NCI-H1092 treated with DMSO at 0.1 percent for 48 hours (cell line): ENCODE measurements around the gene DIPK2B.

Experiments
- DNase-seq: peaks from one replicate; lab custom pipeline; 2025; lab: John Stamatoyannopoulos, UW

Gene DIPK2B

GRCh38 chrX:45200741-45201234, at the start of gene DIPK2B:
DIPK2B (minus strand) TSS chrX:45200876; CDS start chrX:45200826, 50 bp downstream.
- DNase-seq = no peak

- no peak for DNase-seq
These were observed 39.6 kb upstream of the DIPK2B start for GRCh38 chrX:45240301-45240700.

GRCh38 chrX:45238489-45238888, 37.8 kb upstream of the DIPK2B start:
- DNase-seq = no peak

- no peak for DNase-seq
These were observed 32.9 kb upstream of the DIPK2B start for GRCh38 chrX:45233531-45233930.

GRCh38 chrX:45232139-45232538, 31.5 kb upstream of the DIPK2B start:
- no peak for DNase-seq

- no peak for DNase-seq
These were observed 29.7 kb upstream of the DIPK2B start for GRCh38 chrX:45230410-45230809.

GRCh38 chrX:45229348-45229747, 28.7 kb upstream of the DIPK2B start:
- DNase-seq = no peak

- DNase-seq = no peak
These were observed 27.4 kb upstream of the DIPK2B start for GRCh38 chrX:45228126-45228525.

- DNase-seq = no peak
These were observed 7.6 kb upstream of the DIPK2B start for GRCh38 chrX:45208121-45208856.

GRCh38 chrX:45202171-45202570, 1.5 kb upstream of the DIPK2B start:
- no peak for DNase-seq

- DNase-seq = no peak
These were observed 2.0 kb downstream of the DIPK2B start for GRCh38 chrX:45198706-45199105.

- no peak for DNase-seq
These were observed 2.4 kb downstream of the DIPK2B start for GRCh38 chrX:45198301-45198700.

- DNase-seq = no peak
These were observed 4.0 kb downstream of the DIPK2B start for GRCh38 chrX:45196701-45197100.

GRCh38 chrX:45191820-45192409, 8.8 kb downstream of the DIPK2B start:
- DNase-seq = no peak

GRCh38 chrX:45191383-45191782, 9.3 kb downstream of the DIPK2B start:
- DNase-seq = no peak

- DNase-seq = peak; percentile 5
These were observed 12.9 kb downstream of the DIPK2B start for GRCh38 chrX:45187731-45188130.

GRCh38 chrX:45186643-45187026, 14.0 kb downstream of the DIPK2B start:
- no peak for DNase-seq

GRCh38 chrX:45184211-45184610, 16.5 kb downstream of the DIPK2B start:
- no peak for DNase-seq

- no peak for DNase-seq
These were observed 27.8 kb downstream of the DIPK2B start for GRCh38 chrX:45172890-45173289.

- no peak for DNase-seq
These were observed 33.9 kb downstream of the DIPK2B start for GRCh38 chrX:45166781-45167180.

GRCh38 chrX:45165726-45166125, 35.0 kb downstream of the DIPK2B start:
- DNase-seq = no peak

GRCh38 chrX:45164995-45165394, 35.7 kb downstream of the DIPK2B start:
- DNase-seq = no peak

- no peak for DNase-seq
These were observed 36.6 kb downstream of the DIPK2B start for GRCh38 chrX:45164021-45164621.
